H1 (cell line): Measurements from ENCODE around the gene NDRG2. TPM values are rescaled to one million over a fixed set of nuclear protein-coding genes. Genes with fewer than 3 reads are reported as not detected.

Source experiments
- BCL11A ChIP-seq, 2 experiments: IDR thresholded peaks; one replicate each; pipeline ENCODE4 v1.6.1; 2011; ENCODE audit warnings: low read depth in 2 of 2, low read length in 2 of 2, mild to moderate bottlenecking in 2 of 2
- CBX8 ChIP-seq: fragments of 300-800, 300-1000 bp; sonication (generic); IDR thresholded peaks from 2 replicates; pipeline ENCODE4 v1.7.1; 2016; ENCODE audit warnings: low read depth, low read length, borderline replicate concordance
- CHD1 ChIP-seq: IDR thresholded peaks from 2 replicates; pipeline ENCODE4 v1.6.1; 2012; ENCODE audit warnings: low read depth, low read length, improper control_type of control experiment
- EP300 ChIP-seq, 2 experiments: IDR thresholded peaks; 1 replicate in 1 of 2; 2 replicates in 1 of 2; pipeline ENCODE4 v1.6.1; 2011 to 2012; ENCODE audit warnings: low read depth in 2 of 2, low read length in 2 of 2, mild to moderate bottlenecking in 2 of 2, borderline replicate concordance in 1 of 2, inconsistent platforms in 1 of 2, moderate library complexity in 1 of 2
- GABPA ChIP-seq: IDR thresholded peaks from 2 replicates; pipeline ENCODE4 v1.6.1; 2011; ENCODE audit warnings: mild to moderate bottlenecking, low read length, moderate library complexity, borderline replicate concordance; ENCODE audit not compliant: insufficient read depth
- NANOG ChIP-seq: IDR thresholded peaks from 2 replicates; pipeline ENCODE4 v1.6.1; 2011; ENCODE audit warnings: low read length, low read depth, mild to moderate bottlenecking, inconsistent platforms; ENCODE audit not compliant: insufficient read depth, poor library complexity, severe bottlenecking
- SP2 ChIP-seq: IDR thresholded peaks from 2 replicates; pipeline ENCODE4 v1.6.1; 2012; ENCODE audit warnings: mild to moderate bottlenecking, low read length, inconsistent platforms
- polyA plus RNA-seq, 7 experiments: library from polyadenylated mRNA; depleted of rRNA in 3 of 7; stranded (reverse) in 5 of 7; unstranded in 2 of 7; fragments of >200 nt in 5 of 7; fragments of 200-250 nt in 2 of 7; gene quantifications; 1 replicate in 5 of 7; 2 replicates in 1 of 7; 4 replicates in 1 of 7; pipeline versions ENCODE4 v1.2.1 to v1.2.3, GENCODE V29; 2011 to 2013; ENCODE audit warnings: missing spikeins in 2 of 7, mixed read lengths in 2 of 7
- total RNA-seq: library from RNA; stranded (reverse); fragmentation: NEBNext Ultra II Directional; extraction: Animal tissue kit (Norgen Biotek cat#: 25700); gene quantifications from 2 replicates; pipeline ENCODE4 v1.2.1, GENCODE V29; 2021
- TF ChIP-seq, protein P1 (sequence below): fragments of 300-600 bp; sonication (generic); IDR thresholded peaks from 2 replicates; pipeline ENCODE4 v1.7.1; 2012; ENCODE audit warnings: low read length, moderate library complexity, mild to moderate bottlenecking, inconsistent platforms; ENCODE audit not compliant: insufficient replicate concordance

The NDRG2 gene
- total and polyA plus RNA-seq, 2 of the 8 experiments (the other 6 are each of a cell fraction or from before 2014, with no cell fraction given): 29.9 to 48.6 TPM

DNA sequence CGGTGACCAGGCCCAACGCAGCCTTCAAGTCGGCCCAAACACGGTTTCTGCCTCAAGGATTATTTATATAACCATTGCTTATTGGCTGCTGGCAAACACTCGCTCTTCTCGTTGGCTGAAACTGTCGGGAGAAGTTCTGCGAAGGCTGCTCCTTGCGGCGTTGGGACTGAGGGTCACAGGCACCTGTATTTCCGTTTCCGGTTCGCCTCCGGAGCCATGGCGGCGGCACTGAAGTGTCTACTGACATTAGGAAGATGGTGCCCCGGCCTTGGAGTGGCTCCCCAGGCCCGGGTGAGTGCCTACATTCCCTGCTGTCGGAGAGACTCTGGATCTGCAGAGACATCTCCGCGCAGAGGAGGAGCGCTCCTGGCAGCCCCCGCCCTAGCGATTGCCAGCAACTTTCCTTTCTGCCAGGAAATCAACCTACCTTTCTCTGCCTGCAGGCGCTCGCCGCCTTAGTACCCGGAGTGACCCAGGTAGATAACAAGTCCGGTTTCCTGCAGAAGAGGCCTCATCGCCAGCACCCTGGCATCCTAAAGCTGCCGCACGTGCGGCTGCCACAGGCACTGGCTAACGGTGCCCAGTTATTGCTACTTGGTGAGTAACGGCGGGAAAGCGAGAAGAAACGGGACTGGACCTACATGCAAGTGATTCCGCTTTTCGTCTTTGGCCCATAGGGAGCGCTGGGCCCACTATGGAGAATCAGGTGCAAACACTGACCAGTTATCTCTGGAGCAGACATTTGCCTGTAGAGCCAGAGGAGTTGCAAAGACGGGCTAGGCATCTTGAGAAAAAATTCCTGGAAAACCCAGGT is 34.9 kb downstream of the NDRG2 start, which contains the start of gene METTL17 (continued):
- TF ChIP-seq, protein P1, sequence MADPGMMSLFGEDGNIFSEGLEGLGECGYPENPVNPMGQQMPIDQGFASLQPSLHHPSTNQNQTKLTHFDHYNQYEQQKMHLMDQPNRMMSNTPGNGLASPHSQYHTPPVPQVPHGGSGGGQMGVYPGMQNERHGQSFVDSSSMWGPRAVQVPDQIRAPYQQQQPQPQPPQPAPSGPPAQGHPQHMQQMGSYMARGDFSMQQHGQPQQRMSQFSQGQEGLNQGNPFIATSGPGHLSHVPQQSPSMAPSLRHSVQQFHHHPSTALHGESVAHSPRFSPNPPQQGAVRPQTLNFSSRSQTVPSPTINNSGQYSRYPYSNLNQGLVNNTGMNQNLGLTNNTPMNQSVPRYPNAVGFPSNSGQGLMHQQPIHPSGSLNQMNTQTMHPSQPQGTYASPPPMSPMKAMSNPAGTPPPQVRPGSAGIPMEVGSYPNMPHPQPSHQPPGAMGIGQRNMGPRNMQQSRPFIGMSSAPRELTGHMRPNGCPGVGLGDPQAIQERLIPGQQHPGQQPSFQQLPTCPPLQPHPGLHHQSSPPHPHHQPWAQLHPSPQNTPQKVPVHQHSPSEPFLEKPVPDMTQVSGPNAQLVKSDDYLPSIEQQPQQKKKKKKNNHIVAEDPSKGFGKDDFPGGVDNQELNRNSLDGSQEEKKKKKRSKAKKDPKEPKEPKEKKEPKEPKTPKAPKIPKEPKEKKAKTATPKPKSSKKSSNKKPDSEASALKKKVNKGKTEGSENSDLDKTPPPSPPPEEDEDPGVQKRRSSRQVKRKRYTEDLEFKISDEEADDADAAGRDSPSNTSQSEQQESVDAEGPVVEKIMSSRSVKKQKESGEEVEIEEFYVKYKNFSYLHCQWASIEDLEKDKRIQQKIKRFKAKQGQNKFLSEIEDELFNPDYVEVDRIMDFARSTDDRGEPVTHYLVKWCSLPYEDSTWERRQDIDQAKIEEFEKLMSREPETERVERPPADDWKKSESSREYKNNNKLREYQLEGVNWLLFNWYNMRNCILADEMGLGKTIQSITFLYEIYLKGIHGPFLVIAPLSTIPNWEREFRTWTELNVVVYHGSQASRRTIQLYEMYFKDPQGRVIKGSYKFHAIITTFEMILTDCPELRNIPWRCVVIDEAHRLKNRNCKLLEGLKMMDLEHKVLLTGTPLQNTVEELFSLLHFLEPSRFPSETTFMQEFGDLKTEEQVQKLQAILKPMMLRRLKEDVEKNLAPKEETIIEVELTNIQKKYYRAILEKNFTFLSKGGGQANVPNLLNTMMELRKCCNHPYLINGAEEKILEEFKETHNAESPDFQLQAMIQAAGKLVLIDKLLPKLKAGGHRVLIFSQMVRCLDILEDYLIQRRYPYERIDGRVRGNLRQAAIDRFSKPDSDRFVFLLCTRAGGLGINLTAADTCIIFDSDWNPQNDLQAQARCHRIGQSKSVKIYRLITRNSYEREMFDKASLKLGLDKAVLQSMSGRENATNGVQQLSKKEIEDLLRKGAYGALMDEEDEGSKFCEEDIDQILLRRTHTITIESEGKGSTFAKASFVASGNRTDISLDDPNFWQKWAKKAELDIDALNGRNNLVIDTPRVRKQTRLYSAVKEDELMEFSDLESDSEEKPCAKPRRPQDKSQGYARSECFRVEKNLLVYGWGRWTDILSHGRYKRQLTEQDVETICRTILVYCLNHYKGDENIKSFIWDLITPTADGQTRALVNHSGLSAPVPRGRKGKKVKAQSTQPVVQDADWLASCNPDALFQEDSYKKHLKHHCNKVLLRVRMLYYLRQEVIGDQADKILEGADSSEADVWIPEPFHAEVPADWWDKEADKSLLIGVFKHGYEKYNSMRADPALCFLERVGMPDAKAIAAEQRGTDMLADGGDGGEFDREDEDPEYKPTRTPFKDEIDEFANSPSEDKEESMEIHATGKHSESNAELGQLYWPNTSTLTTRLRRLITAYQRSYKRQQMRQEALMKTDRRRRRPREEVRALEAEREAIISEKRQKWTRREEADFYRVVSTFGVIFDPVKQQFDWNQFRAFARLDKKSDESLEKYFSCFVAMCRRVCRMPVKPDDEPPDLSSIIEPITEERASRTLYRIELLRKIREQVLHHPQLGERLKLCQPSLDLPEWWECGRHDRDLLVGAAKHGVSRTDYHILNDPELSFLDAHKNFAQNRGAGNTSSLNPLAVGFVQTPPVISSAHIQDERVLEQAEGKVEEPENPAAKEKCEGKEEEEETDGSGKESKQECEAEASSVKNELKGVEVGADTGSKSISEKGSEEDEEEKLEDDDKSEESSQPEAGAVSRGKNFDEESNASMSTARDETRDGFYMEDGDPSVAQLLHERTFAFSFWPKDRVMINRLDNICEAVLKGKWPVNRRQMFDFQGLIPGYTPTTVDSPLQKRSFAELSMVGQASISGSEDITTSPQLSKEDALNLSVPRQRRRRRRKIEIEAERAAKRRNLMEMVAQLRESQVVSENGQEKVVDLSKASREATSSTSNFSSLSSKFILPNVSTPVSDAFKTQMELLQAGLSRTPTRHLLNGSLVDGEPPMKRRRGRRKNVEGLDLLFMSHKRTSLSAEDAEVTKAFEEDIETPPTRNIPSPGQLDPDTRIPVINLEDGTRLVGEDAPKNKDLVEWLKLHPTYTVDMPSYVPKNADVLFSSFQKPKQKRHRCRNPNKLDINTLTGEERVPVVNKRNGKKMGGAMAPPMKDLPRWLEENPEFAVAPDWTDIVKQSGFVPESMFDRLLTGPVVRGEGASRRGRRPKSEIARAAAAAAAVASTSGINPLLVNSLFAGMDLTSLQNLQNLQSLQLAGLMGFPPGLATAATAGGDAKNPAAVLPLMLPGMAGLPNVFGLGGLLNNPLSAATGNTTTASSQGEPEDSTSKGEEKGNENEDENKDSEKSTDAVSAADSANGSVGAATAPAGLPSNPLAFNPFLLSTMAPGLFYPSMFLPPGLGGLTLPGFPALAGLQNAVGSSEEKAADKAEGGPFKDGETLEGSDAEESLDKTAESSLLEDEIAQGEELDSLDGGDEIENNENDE: no peak
- TF ChIP-seq EP300 (IDR thresholded peaks at IDR 0.05; ENCODE audit: borderline replicate concordance in 1 of 2, low read depth in 2 of 2, low read length in 2 of 2): no peak
- TF ChIP-seq SP2: no peak
- no peak for TF ChIP-seq NANOG
- no peak for TF ChIP-seq CHD1
- TF ChIP-seq BCL11A (IDR thresholded peaks at IDR 0.05; ENCODE audit: low read depth in 2 of 2, low read length in 2 of 2): no peak
- TF ChIP-seq CBX8: no peak
- TF ChIP-seq GABPA: peak; percentile 95
